DOHH2 (cell line): Measurements from ENCODE around the gene GAB1.
A peak's percentile ranks its signal among the peaks of the same experiment; 100 is the strongest.

Experiments
- H3F3A ChIP-seq: fragments of 200-600 bp; sonication (generic), shearing (Covaris generic); 2 replicates; pipeline ENCODE4 v1.6.0; 2016; ENCODE audit warnings: antibody characterized with exemption, mild to moderate bottlenecking; ENCODE audit not compliant: control insufficient read depth, insufficient read depth
- H3K27ac ChIP-seq: fragments of 200-600 bp; sonication (generic); 2 replicates; pipeline ENCODE4 v1.5.1; 2014; ENCODE audit warnings: low read depth, mild to moderate bottlenecking, low read length, moderate library complexity
- H3K27me3 ChIP-seq: fragments of 200-600 bp; sonication (generic); 2 replicates; pipeline ENCODE4 v1.6.1; 2014; ENCODE audit warnings: mild to moderate bottlenecking, low read length, mixed read lengths; ENCODE audit not compliant: control insufficient read depth
- H3K36me3 ChIP-seq: fragments of 200-600 bp; sonication (generic); 2 replicates; pipeline ENCODE4 v1.6.1; 2014; ENCODE audit warnings: mild to moderate bottlenecking, low read length, moderate library complexity, mixed read lengths; ENCODE audit not compliant: control insufficient read depth
- H3K4me1 ChIP-seq: fragments of 200-600 bp; sonication (generic); 2 replicates; pipeline ENCODE4 v1.6.1; 2014; ENCODE audit warnings: mild to moderate bottlenecking, low read length, mixed read lengths; ENCODE audit not compliant: control insufficient read depth
- H3K4me2 ChIP-seq: fragments of 200-600 bp; sonication (generic); 2 replicates; pipeline ENCODE4 v1.6.0; 2014; ENCODE audit warnings: mild to moderate bottlenecking, low read length, moderate library complexity
- H3K4me3 ChIP-seq: fragments of 200-600 bp; sonication (generic); 2 replicates; pipeline ENCODE4 v1.5.1; 2014; ENCODE audit warnings: mild to moderate bottlenecking, low read length, mixed read lengths
- H3K79me2 ChIP-seq: fragments of 200-600 bp; sonication (generic); 2 replicates; pipeline ENCODE4 v1.6.1; 2014; ENCODE audit warnings: mild to moderate bottlenecking, low read length, mixed read lengths; ENCODE audit not compliant: control insufficient read depth
- H3K9me2 ChIP-seq: fragments of 200-600 bp; sonication (generic); replicated peaks from 2 replicates; pipeline ENCODE4 v1.6.1; 2014; ENCODE audit warnings: mild to moderate bottlenecking, low read length, mixed read lengths; ENCODE audit not compliant: control insufficient read depth
- H3K9me3 ChIP-seq: fragments of 200-600 bp; sonication (generic); 2 replicates; pipeline ENCODE4 v1.6.1; 2014; ENCODE audit warnings: antibody characterized with exemption, low read length, mixed read lengths; ENCODE audit not compliant: control insufficient read depth, insufficient read depth
- H4K20me1 ChIP-seq: fragments of 200-600 bp; sonication (generic); 2 replicates; pipeline ENCODE4 v1.6.0; 2014; ENCODE audit warnings: low read depth, mild to moderate bottlenecking, antibody characterized with exemption, low read length, moderate library complexity; ENCODE audit not compliant: control insufficient read depth, insufficient read depth
- CTCF ChIP-seq: fragments of 200-600 bp; sonication (generic); IDR thresholded peaks from one replicate; pipeline ENCODE4 v1.5.1; 2014; ENCODE audit warnings: antibody characterized with exemption, mild to moderate bottlenecking, low read depth, low read length; ENCODE audit not compliant: poor library complexity, severe bottlenecking
- EZH2phosphoT487 ChIP-seq: fragments of 200-600 bp; sonication (generic); IDR thresholded peaks from 2 replicates; pipeline ENCODE4 v1.6.1; 2017; ENCODE audit warnings: borderline replicate concordance, mild to moderate bottlenecking, antibody characterized with exemption, low read length, moderate library complexity, mixed read lengths

The GAB1 gene

GRCh38 chr4:143420227-143420626 is 83.6 kb downstream of the GAB1 start:
- Histone ChIP-seq H3K27me3 (no peaks in the 10 kb centered on the region), H3K79me2 (peaks cover 50% of the 10 kb centered on the region), H3K4me3 (peak overlapping the region; percentile 47), H3K9me3 (no peaks in the 10 kb centered on the region), H3K4me2 (peak overlapping the region; percentile 62), H3K36me3 (peaks cover 47% of the 10 kb centered on the region), H3K4me1 (peaks cover 76% of the 10 kb centered on the region), H3K27ac (peak overlapping the region; percentile 59), H3K9me2 (no peaks in the 10 kb centered on the region), H4K20me1 (no peaks in the 10 kb centered on the region), H3F3A (peaks cover 11% of the 10 kb centered on the region; the same call in 1 of the 2 replicates)
- TF ChIP-seq CTCF (no peak), EZH2phosphoT487 (no peak)

GRCh38 chr4:143421609-143422008 is 84.9 kb downstream of the GAB1 start:
- H3F3A ChIP-seq: peaks cover 11% of the 10 kb centered on the region; the same call in 1 of the 2 replicates
- H3K79me2 ChIP-seq: peaks cover 55% of the 10 kb centered on the region
- no peaks in the 10 kb centered on the region for H3K9me2 ChIP-seq
- H3K9me3 ChIP-seq: no peaks in the 10 kb centered on the region
- H3K36me3 ChIP-seq: peaks cover 46% of the 10 kb centered on the region
- TF ChIP-seq EZH2phosphoT487 (no peak), CTCF (no peak)
- peak overlapping the region; percentile 59 for H3K27ac ChIP-seq
- H3K4me1 ChIP-seq: peaks cover 75% of the 10 kb centered on the region
- peak overlapping the region; percentile 62 for H3K4me2 ChIP-seq
- no peaks in the 10 kb centered on the region for H4K20me1 ChIP-seq
- H3K4me3 ChIP-seq: peak overlapping the region; percentile 33; the same call in 1 of the 2 replicates
- H3K27me3 ChIP-seq: no peaks in the 10 kb centered on the region

- H3K9me3 ChIP-seq: peaks cover 5% of the 10 kb centered on the region; the same call in 1 of the 2 replicates
- H3F3A ChIP-seq: peaks cover 6% of the 10 kb centered on the region; the same call in 1 of the 2 replicates
- H3K79me2 ChIP-seq: peaks cover 50% of the 10 kb centered on the region
- H4K20me1 ChIP-seq: no peaks in the 10 kb centered on the region
- H3K27me3 ChIP-seq: no peaks in the 10 kb centered on the region
- no peak for TF ChIP-seq CTCF
- TF ChIP-seq EZH2phosphoT487: no peak
- H3K4me1 ChIP-seq: peaks cover 49% of the 10 kb centered on the region
- H3K36me3 ChIP-seq: peaks cover 36% of the 10 kb centered on the region
- H3K4me2 ChIP-seq: peak overlapping the region; percentile 30
- no peak overlapping the region for H3K4me3 ChIP-seq
- H3K9me2 ChIP-seq: no peaks in the 10 kb centered on the region
- peak overlapping the region; percentile 73 for H3K27ac ChIP-seq
Observed at GRCh38 chr4:143424276-143424675, 87.6 kb downstream of the GAB1 start.
